Activated CD8-positive, alpha-beta T cell treated with anti-CD3 and anti-CD28 coated beads for 36 hours (primary cell): ENCODE results near the gene PRKCE. TPM values are rescaled to one million over a fixed set of nuclear protein-coding genes. Genes with fewer than 3 reads are reported as not detected.

Experiments
- ATAC-seq: fragments of 200-7000 bp; cut with Tn5 transposase; one replicate; pipeline ENCODE4 v1.10.0; 2021; ENCODE audit warnings: mild to moderate bottlenecking, moderate library complexity
- CTCF ChIA-PET: fragments of 350-600 bp; sonication (Branson Sonifier 250); formaldehyde crosslinking; loops from one replicate; lab custom pipeline; 2021; ENCODE audit warnings: antibody characterized with exemption; lab: Charles Lee
- POLR2A ChIA-PET: fragments of 350-600 bp; sonication (Branson Sonifier 250); formaldehyde crosslinking; loops from one replicate; lab custom pipeline; 2021; ENCODE audit warnings: antibody characterized with exemption; lab: Charles Lee
- DNase-seq: peaks from one replicate; pipeline ENCODE4 v3.0.0-alpha.2; 2020
- H3K27ac Mint-ChIP-seq: one replicate; pipeline ENCODE4 v1.8.0; 2021; ENCODE audit warnings: mild to moderate bottlenecking, mixed read lengths
- H3K27me3 Mint-ChIP-seq: one replicate; pipeline ENCODE4 v1.8.0; 2021; ENCODE audit warnings: mixed read lengths
- H3K36me3 Mint-ChIP-seq: one replicate; pipeline ENCODE4 v1.8.0; 2021; ENCODE audit warnings: low read depth, mixed read lengths
- H3K4me1 Mint-ChIP-seq: one replicate; pipeline ENCODE4 v1.8.0; 2021; ENCODE audit warnings: low read depth, mixed read lengths
- H3K4me3 Mint-ChIP-seq: one replicate; pipeline ENCODE4 v1.8.0; 2021; ENCODE audit warnings: mild to moderate bottlenecking, moderate library complexity, mixed read lengths
- H3K9me3 Mint-ChIP-seq: one replicate; pipeline ENCODE4 v1.8.0; 2021; ENCODE audit warnings: mixed read lengths
- intact Hi-C: fragments of 100-400 bp; cut with micrococcal nuclease; formaldehyde crosslinking; loops from one replicate; pipeline ENCODE4 v1.10.0; 2022
- total RNA-seq, 2 experiments: library from RNA; stranded (reverse); gene quantifications; one replicate each; pipeline ENCODE4 v1.2.3, GENCODE V29; 2021
- TF ChIP-seq, protein P1 (sequence below): fragments of 200-600 bp; IDR thresholded peaks from one replicate; pipeline ENCODE4 v1.8.0; 2022; ENCODE audit warnings: antibody characterized with exemption, mild to moderate bottlenecking

PRKCE gene
- total RNA-seq, 2 experiments from 2014 or later, result 11.5 to 11.9 TPM

DNA sequence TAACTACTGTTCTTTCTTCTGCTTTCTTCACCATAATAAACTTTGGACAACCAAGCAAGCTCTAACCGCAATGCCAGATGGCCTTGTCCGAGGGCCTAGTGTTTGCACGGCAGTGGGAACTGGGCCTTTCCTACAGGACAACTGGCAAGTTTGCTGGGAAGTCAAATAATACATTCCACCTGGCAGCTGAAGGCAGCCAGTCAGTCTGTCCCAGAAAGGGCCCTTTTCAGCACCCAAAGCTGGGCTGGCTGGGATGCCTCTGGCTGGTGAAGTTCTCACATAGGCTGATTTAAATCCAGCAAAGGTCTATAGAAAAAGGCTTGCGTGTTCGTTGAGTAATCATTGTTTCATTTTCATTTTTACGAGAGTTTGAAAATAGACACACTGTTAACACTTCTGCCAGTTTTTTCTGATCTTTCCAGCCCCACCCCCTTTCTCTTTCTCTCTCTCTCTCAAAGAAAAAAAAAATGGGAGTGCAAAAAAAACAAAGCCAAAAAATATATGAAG lies 535.7 kb downstream of the PRKCE start:
- peak; percentile 52 for DNase-seq
- POLR2A ChIA-PET, result interaction anchor here (0.7 kb wide), 1 partner anchor 787 kb away, joined by 4 read pairs; no protein-coding TSS in a partner anchor
- Mint-ChIP-seq H3K27ac (peak overlapping the region; percentile 89), H3K9me3 (no peaks in the 10 kb centered on the region), H3K27me3 (no peaks in the 10 kb centered on the region), H3K4me1 (peaks cover 12% of the 10 kb centered on the region), H3K4me3 (peak overlapping the region; percentile 54), H3K36me3 (no peaks in the 10 kb centered on the region)
- intact Hi-C loops, result no loop called here
- CTCF ChIA-PET, result interaction anchor here (1.3 kb wide), 1 partner anchor 124 kb away, joined by 5 read pairs; no protein-coding TSS in a partner anchor
- TF ChIP-seq, protein P1, sequence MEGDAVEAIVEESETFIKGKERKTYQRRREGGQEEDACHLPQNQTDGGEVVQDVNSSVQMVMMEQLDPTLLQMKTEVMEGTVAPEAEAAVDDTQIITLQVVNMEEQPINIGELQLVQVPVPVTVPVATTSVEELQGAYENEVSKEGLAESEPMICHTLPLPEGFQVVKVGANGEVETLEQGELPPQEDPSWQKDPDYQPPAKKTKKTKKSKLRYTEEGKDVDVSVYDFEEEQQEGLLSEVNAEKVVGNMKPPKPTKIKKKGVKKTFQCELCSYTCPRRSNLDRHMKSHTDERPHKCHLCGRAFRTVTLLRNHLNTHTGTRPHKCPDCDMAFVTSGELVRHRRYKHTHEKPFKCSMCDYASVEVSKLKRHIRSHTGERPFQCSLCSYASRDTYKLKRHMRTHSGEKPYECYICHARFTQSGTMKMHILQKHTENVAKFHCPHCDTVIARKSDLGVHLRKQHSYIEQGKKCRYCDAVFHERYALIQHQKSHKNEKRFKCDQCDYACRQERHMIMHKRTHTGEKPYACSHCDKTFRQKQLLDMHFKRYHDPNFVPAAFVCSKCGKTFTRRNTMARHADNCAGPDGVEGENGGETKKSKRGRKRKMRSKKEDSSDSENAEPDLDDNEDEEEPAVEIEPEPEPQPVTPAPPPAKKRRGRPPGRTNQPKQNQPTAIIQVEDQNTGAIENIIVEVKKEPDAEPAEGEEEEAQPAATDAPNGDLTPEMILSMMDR, result no peak
- ATAC-seq, result peak; percentile 93

DNA sequence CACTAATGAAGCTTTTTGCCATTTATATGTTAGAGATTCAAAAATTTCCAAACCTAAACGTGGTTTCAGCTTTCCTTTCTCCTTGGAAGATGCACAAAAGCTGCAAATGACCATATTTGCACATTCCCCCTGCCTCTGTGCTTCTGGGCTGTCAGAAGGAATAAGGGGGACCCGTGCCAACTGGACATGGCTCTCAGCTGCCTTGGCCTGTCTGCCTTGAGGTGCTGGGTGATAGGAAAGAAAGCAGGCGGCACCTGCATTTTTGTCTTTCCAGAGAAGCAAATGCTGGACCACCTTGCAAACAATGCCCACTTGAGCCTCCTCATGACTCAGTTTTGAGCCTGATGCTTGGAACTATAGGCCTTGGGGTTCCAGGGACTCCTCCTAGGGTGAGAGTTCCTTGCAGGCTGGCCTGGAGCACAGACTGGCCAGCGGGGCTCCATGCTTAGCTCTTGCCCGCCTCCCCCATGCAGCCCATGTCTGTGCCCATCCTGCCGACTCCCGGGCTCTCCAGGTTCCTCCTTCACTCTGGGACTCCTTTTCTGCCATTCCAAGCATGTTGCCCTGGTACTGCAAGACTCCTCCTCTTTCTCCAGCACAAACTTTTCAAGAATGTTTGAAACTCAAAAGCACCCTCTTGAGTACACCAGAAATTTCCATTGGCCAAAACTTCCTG lies 536.7 kb downstream of the PRKCE start:
- ChIA-PET CTCF (no interaction called here), POLR2A (interaction anchor here (0.7 kb wide), 1 partner anchor 786 kb away, joined by 4 read pairs; no protein-coding TSS in a partner anchor)
- H3K4me3 Mint-ChIP-seq, result no peak overlapping the region
- DNase-seq (no peak), ATAC-seq (no peak)
- TF ChIP-seq, protein P1, result no peak
- H3K27me3 Mint-ChIP-seq, result no peaks in the 10 kb centered on the region
- H3K4me1 Mint-ChIP-seq, result peaks cover 12% of the 10 kb centered on the region
- no peak overlapping the region for H3K27ac Mint-ChIP-seq
- H3K36me3 Mint-ChIP-seq, result no peaks in the 10 kb centered on the region
- intact Hi-C loops, result no loop called here
- H3K9me3 Mint-ChIP-seq, result no peaks in the 10 kb centered on the region

DNA sequence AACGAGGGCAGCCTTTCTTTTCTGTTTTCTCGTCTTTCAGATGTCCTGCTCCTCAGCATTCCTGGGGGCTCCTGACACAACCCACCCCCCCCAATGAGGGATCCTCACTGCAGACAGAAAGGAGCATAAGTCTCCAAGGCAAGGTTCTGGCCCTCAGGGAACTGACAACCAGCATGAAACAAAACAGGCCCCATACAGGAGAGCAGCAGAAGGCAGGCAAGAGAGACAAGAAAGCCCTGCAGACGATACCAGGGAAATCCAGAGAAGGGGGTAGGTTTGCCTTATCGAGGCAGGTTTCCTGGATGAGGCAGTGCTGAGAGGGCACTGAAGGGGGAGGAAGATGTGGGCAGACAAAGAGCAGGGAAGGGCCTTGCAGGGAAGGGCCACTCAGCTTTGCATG lies 541.9 kb downstream of the PRKCE start:
- Mint-ChIP-seq H3K27ac (no peak overlapping the region), H3K27me3 (no peaks in the 10 kb centered on the region), H3K4me3 (no peak overlapping the region), H3K36me3 (no peaks in the 10 kb centered on the region), H3K9me3 (no peaks in the 10 kb centered on the region), H3K4me1 (peaks cover 4% of the 10 kb centered on the region)
- TF ChIP-seq, protein P1, result no peak
- CTCF ChIA-PET, result interaction anchor here (1.2 kb wide), 1 partner anchor 131 kb away, joined by 3 read pairs; no protein-coding TSS in a partner anchor
- POLR2A ChIA-PET, result no interaction called here
- DNase-seq (no peak), ATAC-seq (no peak)
- intact Hi-C loops, result no loop called here

DNA sequence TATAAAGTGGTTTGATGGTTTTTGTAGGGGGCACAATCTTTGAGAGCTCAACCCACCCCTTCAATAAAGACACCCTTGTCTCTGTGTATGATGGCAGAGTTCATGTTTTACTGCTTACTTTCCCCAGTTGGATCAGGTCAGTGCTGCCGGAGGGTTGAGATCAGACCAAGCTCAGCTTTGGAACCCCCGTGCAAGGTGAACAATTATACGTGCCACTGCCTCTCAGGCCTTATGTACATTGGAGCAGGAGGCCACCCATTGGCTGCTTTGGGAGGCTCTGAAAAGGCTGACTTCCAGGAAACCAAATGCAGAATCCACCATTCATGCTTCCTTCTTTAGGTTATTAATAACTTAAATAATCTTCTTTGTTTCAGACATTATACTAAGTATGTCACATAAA lies 542.4 kb downstream of the PRKCE start:
- TF ChIP-seq, protein P1, result no peak
- DNase-seq, result no peak
- CTCF ChIA-PET, result interaction anchor here (1.2 kb wide), 1 partner anchor 131 kb away, joined by 3 read pairs; no protein-coding TSS in a partner anchor
- no peaks in the 10 kb centered on the region for H3K36me3 Mint-ChIP-seq
- no peak for ATAC-seq
- POLR2A ChIA-PET, result no interaction called here
- H3K9me3 Mint-ChIP-seq, result no peaks in the 10 kb centered on the region
- intact Hi-C loops, result no loop called here
- no peak overlapping the region for H3K4me3 Mint-ChIP-seq
- no peak overlapping the region for H3K27ac Mint-ChIP-seq
- no peaks in the 10 kb centered on the region for H3K27me3 Mint-ChIP-seq
- H3K4me1 Mint-ChIP-seq, result peaks cover 4% of the 10 kb centered on the region

DNA sequence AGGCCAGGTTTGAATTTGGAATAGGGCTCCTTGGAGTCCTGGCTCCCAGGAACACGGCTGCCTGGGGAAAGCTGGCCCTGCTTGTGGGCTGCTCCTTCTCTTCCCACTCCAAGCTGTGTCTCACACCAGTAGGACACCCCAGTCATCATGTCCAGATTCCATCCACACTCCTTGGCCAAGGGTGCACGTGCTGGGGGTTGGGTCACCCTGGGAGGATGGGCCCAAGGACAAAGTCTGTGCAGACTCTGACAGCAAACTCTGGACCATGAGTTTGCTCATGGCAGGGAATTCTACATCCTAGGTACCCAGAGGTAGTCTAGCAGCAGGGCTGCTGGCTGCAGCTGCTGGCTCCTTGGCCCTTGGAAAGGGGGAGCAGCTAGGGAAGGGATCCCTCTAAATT lies 543.4 kb downstream of the PRKCE start:
- TF ChIP-seq, protein P1, result no peak
- no peak for ATAC-seq
- Mint-ChIP-seq H3K4me1 (peaks cover 5% of the 10 kb centered on the region), H3K36me3 (no peaks in the 10 kb centered on the region), H3K27me3 (no peaks in the 10 kb centered on the region), H3K4me3 (no peak overlapping the region), H3K9me3 (no peaks in the 10 kb centered on the region), H3K27ac (no peak overlapping the region)
- CTCF ChIA-PET, result interaction anchor here (1.2 kb wide), 1 partner anchor 132 kb away, joined by 3 read pairs; no protein-coding TSS in a partner anchor
- intact Hi-C loops, result no loop called here
- POLR2A ChIA-PET, result no interaction called here
- DNase-seq, result no peak
